Spleen (tissue), 7 donors: ENCODE measurements around the gene ARMC9.

Experiments used
- POLR2AphosphoS5 ChIP-seq, 3 donors: sonication (generic); formaldehyde crosslinking; IDR thresholded peaks; one replicate each; pipeline ENCODE4 v1.5.1; 2017; ENCODE audit warnings: antibody characterized with exemption in 3 of 3
- TF ChIP-seq, protein P1 (sequence below), 11 experiments: fragments of 200-600 bp in 7 of 11; fragments of 450-650 bp in 4 of 11; sonication (generic) in 4 of 11; IDR thresholded peaks in 8 of 11; conservative IDR thresholded peaks in 3 of 11; 1 replicate in 7 of 11; 2 replicates in 4 of 11; pipeline versions ENCODE4 v1.4.0 to v1.8.0; 2016 to 2021; ENCODE audit warnings: antibody characterized with exemption in 11 of 11, inconsistent platforms in 4 of 11, mild to moderate bottlenecking in 1 of 11
- donor health status: DM: no; HTN: no; CAD: no; lungs with moderate emphysema.
- donor health status: DM: no; HTN: no; CAD: no.
- donor health status: DM: no; HTN: no; CAD: no.

DNA sequence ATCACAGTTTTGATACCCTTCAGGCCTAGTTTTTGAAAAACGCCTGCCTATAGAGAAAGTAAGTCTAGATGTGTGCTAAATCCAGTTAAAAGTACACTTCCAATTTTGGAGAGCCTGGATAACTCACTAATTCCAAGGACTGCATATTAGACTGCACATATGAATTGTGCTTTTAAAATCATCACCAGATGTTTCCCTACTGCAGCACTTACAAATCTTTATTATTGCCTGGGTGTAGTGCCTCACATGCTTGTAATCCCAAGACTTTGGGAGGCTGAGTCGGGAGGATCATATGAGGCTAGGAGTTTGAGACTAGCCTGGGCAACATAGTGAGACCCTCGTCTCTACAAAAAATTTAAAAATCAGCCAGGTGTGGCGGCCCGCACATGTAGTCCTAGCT, 37.7 kb upstream of the ARMC9 start:
- TF ChIP-seq POLR2AphosphoS5 (IDR thresholded peaks at IDR 0.05) = no peak
- TF ChIP-seq, protein P1, sequence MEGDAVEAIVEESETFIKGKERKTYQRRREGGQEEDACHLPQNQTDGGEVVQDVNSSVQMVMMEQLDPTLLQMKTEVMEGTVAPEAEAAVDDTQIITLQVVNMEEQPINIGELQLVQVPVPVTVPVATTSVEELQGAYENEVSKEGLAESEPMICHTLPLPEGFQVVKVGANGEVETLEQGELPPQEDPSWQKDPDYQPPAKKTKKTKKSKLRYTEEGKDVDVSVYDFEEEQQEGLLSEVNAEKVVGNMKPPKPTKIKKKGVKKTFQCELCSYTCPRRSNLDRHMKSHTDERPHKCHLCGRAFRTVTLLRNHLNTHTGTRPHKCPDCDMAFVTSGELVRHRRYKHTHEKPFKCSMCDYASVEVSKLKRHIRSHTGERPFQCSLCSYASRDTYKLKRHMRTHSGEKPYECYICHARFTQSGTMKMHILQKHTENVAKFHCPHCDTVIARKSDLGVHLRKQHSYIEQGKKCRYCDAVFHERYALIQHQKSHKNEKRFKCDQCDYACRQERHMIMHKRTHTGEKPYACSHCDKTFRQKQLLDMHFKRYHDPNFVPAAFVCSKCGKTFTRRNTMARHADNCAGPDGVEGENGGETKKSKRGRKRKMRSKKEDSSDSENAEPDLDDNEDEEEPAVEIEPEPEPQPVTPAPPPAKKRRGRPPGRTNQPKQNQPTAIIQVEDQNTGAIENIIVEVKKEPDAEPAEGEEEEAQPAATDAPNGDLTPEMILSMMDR (IDR thresholded peaks at IDR 0.05 in 8 of 11, conservative IDR thresholded peaks at IDR 0.05 in 3 of 11) = no peak
